ENCODE measurements around the gene OXER1. TPM values are rescaled to one million over a fixed set of nuclear protein-coding genes. Genes with fewer than 3 reads are reported as not detected.

OXER1 gene
- total RNA-seq, 1 experiment from 2014 or later, result 0.10 TPM

GRCh38 chr2:42781181-42781580 lies 17.2 kb upstream of the OXER1 start:
- TF ChIP-seq SIN3A (IDR thresholded peaks at IDR 0.05; ENCODE audit: borderline replicate concordance, insufficient read depth, low read depth, low read length), result no peak
- TF ChIP-seq POLR2AphosphoS5 (IDR thresholded peaks at IDR 0.05; ENCODE audit: low read depth, low read length), result no peak
- TF ChIP-seq TCF7L2 (IDR thresholded peaks at IDR 0.05; ENCODE audit: low read depth, low read length), result no peak
- TF ChIP-seq REST (IDR thresholded peaks at IDR 0.05; ENCODE audit: insufficient read depth in 1 of 2, low read depth in 2 of 2, low read length in 1 of 2), result no peak
- no peak for TF ChIP-seq CTCF (IDR thresholded peaks at IDR 0.05)
- POLR2A ChIA-PET, result no interaction called here

GRCh38 chr2:42777883-42778805 lies 14.2 kb upstream of the OXER1 start:
- no peak overlapping the region for H3K4me3 ChIP-seq (ENCODE audit: low read depth in 2 of 2, low read length in 2 of 2)
- no peaks in the 10 kb centered on the region for H3K27me3 ChIP-seq (ENCODE audit: control insufficient read depth, insufficient read depth, low read length)
- intact Hi-C loops (cut with micrococcal nuclease; ENCODE audit: unreplicated experiment), result no loop called here
- no peak overlapping the region for H3K27ac ChIP-seq (ENCODE audit: low read length)
- H3K9me3 ChIP-seq (ENCODE audit: control insufficient read depth, insufficient read depth, low read depth, low read length), result peaks cover 3% of the 10 kb centered on the region; the same call in 1 of the 2 replicates
- no TSS peak for BruUV-seq (replicated peaks)
- in situ Hi-C loops (cut with HindIII; ENCODE audit: low pct_unique_long_range_greater_than_20kb, low sequenced_read_pairs), result no loop called here
- no peaks in the 10 kb centered on the region for H3K4me1 ChIP-seq (ENCODE audit: control insufficient read depth, insufficient read depth, low read length)
- CTCF ChIA-PET, result no interaction called here
- no peak for DNase-seq (ENCODE audit: low read depth, low spot score)
- H3K36me3 ChIP-seq (ENCODE audit: control insufficient read depth, insufficient read depth, low read length), result no peaks in the 10 kb centered on the region
- ATAC-seq, result no peak
- POLR2A ChIA-PET, result no interaction called here
- TF ChIP-seq SIN3A (IDR thresholded peaks at IDR 0.05; ENCODE audit: borderline replicate concordance, insufficient read depth, low read depth, low read length), result no peak
- no peak for TF ChIP-seq TCF7L2 (IDR thresholded peaks at IDR 0.05; ENCODE audit: low read depth, low read length)

More at GRCh38 chr2:42781181-42781580, 17.2 kb upstream of the OXER1 start:
- DNase-seq (ENCODE audit: low read depth, low spot score), result no peak
- no TSS peak for BruUV-seq (replicated peaks)
- ATAC-seq, result no peak
- no peaks in the 10 kb centered on the region for H3K4me1 ChIP-seq (ENCODE audit: control insufficient read depth, insufficient read depth, low read length)
- H3K4me3 ChIP-seq (ENCODE audit: low read depth in 2 of 2, low read length in 2 of 2), result no peak overlapping the region
- no peaks in the 10 kb centered on the region for H3K36me3 ChIP-seq (ENCODE audit: control insufficient read depth, insufficient read depth, low read length)
- in situ Hi-C loops (cut with HindIII; ENCODE audit: low pct_unique_long_range_greater_than_20kb, low sequenced_read_pairs), result no loop called here
- CTCF ChIA-PET, result no interaction called here
- intact Hi-C loops (cut with micrococcal nuclease; ENCODE audit: unreplicated experiment), result no loop called here
- H3K27me3 ChIP-seq (ENCODE audit: control insufficient read depth, insufficient read depth, low read length), result no peaks in the 10 kb centered on the region
- no peak overlapping the region for H3K27ac ChIP-seq (ENCODE audit: low read length)
- H3K9me3 ChIP-seq (ENCODE audit: control insufficient read depth, insufficient read depth, low read depth, low read length), result peaks cover 3% of the 10 kb centered on the region; the same call in 1 of the 2 replicates

Measured in Panc1 (cell line).